ENCODE measurements around the gene ITGB2. TPM values are rescaled to one million over a fixed set of nuclear protein-coding genes. Genes with fewer than 3 reads are reported as not detected.

ITGB2 gene
- total RNA-seq, 1 experiment from 2014 or later, result 1.5 TPM

GRCh38 chr21:44966135-44967081 lies 45.7 kb upstream of the ITGB2 start:
- POLR2A ChIA-PET, result interaction anchor here (0.7 kb wide), 1 partner anchor 170 kb away, joined by 3 read pairs; no protein-coding TSS in a partner anchor
- DNase-seq (ENCODE audit: low spot score) (no peak), ATAC-seq (no peak)
- peaks cover 9% of the 10 kb centered on the region for H3K4me1 Mint-ChIP-seq
- H3K4me3 Mint-ChIP-seq, result no peak overlapping the region
- CTCF ChIA-PET, result interaction anchor here (0.9 to 2.4 kb wide), 4 partner anchors 10 to 170 kb away, joined by 3 to 8 read pairs (median 4); no protein-coding TSS in a partner anchor
- no peaks in the 10 kb centered on the region for H3K27me3 Mint-ChIP-seq (ENCODE audit: low read depth)
- H3K27ac Mint-ChIP-seq, result peak overlapping the region; percentile 54; the same call in 1 of the 2 replicates
- H3K9me3 Mint-ChIP-seq, result no peaks in the 10 kb centered on the region
- peaks cover 18% of the 10 kb centered on the region for H3K36me3 Mint-ChIP-seq
- TF ChIP-seq SMAD3 (CRISPR knock-in tag; IDR thresholded peaks at IDR 0.05; ENCODE audit: borderline replicate concordance) (no peak), ZNF232 (CRISPR knock-in tag; IDR thresholded peaks at IDR 0.05) (no peak), TCF7 (CRISPR knock-in tag; IDR thresholded peaks at IDR 0.05; ENCODE audit: low read depth) (no peak), ZBTB21 (CRISPR knock-in tag; IDR thresholded peaks at IDR 0.05; ENCODE audit: borderline replicate concordance) (no peak), GRHL2 (CRISPR knock-in tag; IDR thresholded peaks at IDR 0.05; ENCODE audit: insufficient replicate concordance, severe bottlenecking) (no peak), AR (CRISPR knock-in tag; IDR thresholded peaks at IDR 0.05) (no peak), SOX15 (CRISPR knock-in tag; IDR thresholded peaks at IDR 0.05) (no peak), OVOL2 (CRISPR knock-in tag; IDR thresholded peaks at IDR 0.05; ENCODE audit: borderline replicate concordance) (no peak), ZNF671 (CRISPR knock-in tag; IDR thresholded peaks at IDR 0.05) (no peak), CDX4 (CRISPR knock-in tag; IDR thresholded peaks at IDR 0.05; ENCODE audit: borderline replicate concordance) (no peak), ZNF219 (CRISPR knock-in tag; IDR thresholded peaks at IDR 0.05; ENCODE audit: borderline replicate concordance) (no peak), CTCF (IDR thresholded peaks at IDR 0.05) (no peak), PRDM15 (CRISPR knock-in tag; IDR thresholded peaks at IDR 0.05) (no peak), ZNF425 (CRISPR knock-in tag; conservative IDR thresholded peaks at IDR 0.05) (no peak), USF2 (CRISPR knock-in tag; IDR thresholded peaks at IDR 0.05) (no peak), KAT7 (CRISPR knock-in tag; IDR thresholded peaks at IDR 0.05; ENCODE audit: borderline replicate concordance) (no peak), IRF2 (CRISPR knock-in tag; IDR thresholded peaks at IDR 0.05; ENCODE audit: borderline replicate concordance, low read depth) (no peak), ARID4B (CRISPR knock-in tag; IDR thresholded peaks at IDR 0.05; ENCODE audit: borderline replicate concordance) (no peak)
